HepG2 (cell line): ENCODE data around the gene GJD3. TPM values are rescaled to one million over a fixed set of nuclear protein-coding genes. Genes with fewer than 3 reads are reported as not detected.

Experiments used
- AKAP8 ChIP-seq: sonication (generic); formaldehyde crosslinking; IDR thresholded peaks from 2 replicates; pipeline ENCODE4 v1.5.1; 2020; ENCODE audit warnings: mild to moderate bottlenecking, missing genetic modification reagents
- BORCS8-MEF2B ChIP-seq: sonication (generic); formaldehyde crosslinking; IDR thresholded peaks from 2 replicates; pipeline ENCODE4 v1.8.0; 2022; ENCODE audit warnings: mild to moderate bottlenecking, missing genetic modification reagents
- CBX1 ChIP-seq: IDR thresholded peaks from one replicate; pipeline ENCODE4 v1.6.1; 2016; ENCODE audit warnings: antibody characterized with exemption, low read depth
- CREM ChIP-seq, 2 experiments: sonication (generic) in 1 of 2; formaldehyde crosslinking in 1 of 2; IDR thresholded peaks; 2 replicates each; pipeline versions ENCODE4 v1.4.0 to v1.6.1; 2016 to 2020; ENCODE audit warnings: antibody characterized with exemption in 1 of 2, mild to moderate bottlenecking in 1 of 2, missing genetic modification reagents in 1 of 2
- ELF3 ChIP-seq: IDR thresholded peaks from 2 replicates; pipeline ENCODE4 v1.6.1; 2016; ENCODE audit warnings: missing genetic modification reagents, missing compliant biosample characterization
- KLF11 ChIP-seq: IDR thresholded peaks from 2 replicates; pipeline ENCODE4 v1.6.1; 2016; ENCODE audit warnings: missing compliant biosample characterization
- NFIB ChIP-seq: sonication (generic); formaldehyde crosslinking; IDR thresholded peaks from 2 replicates; pipeline ENCODE4 v1.9.0; 2021; ENCODE audit warnings: missing genetic modification reagents, mild to moderate bottlenecking, borderline replicate concordance
- PTBP1 ChIP-seq: fragments of 200-400 bp; formaldehyde crosslinking; IDR thresholded peaks from 2 replicates; pipeline ENCODE4 v1.6.1; 2018; ENCODE audit warnings: low read length, low read depth; ENCODE audit not compliant: poor library complexity, severe bottlenecking
- SATB2 ChIP-seq: sonication (generic); formaldehyde crosslinking; IDR thresholded peaks from 2 replicates; pipeline ENCODE4 v1.5.0; 2020; ENCODE audit warnings: missing genetic modification reagents
- TCF7L2 ChIP-seq: IDR thresholded peaks from 2 replicates; pipeline ENCODE4 v1.6.1; 2011; ENCODE audit warnings: mild to moderate bottlenecking, low read depth, low read length, moderate library complexity
- YEATS2 ChIP-seq: sonication (generic); formaldehyde crosslinking; IDR thresholded peaks from 2 replicates; pipeline ENCODE4 v1.4.0; 2020; ENCODE audit warnings: missing genetic modification reagents, borderline replicate concordance
- ZFP36L1 ChIP-seq: sonication (generic); formaldehyde crosslinking; IDR thresholded peaks from 2 replicates; pipeline ENCODE4 v1.8.0; 2022; ENCODE audit warnings: mild to moderate bottlenecking, missing genetic modification reagents, moderate library complexity
- ZKSCAN1 ChIP-seq: fragments of 150-350 bp; IDR thresholded peaks from 2 replicates; pipeline ENCODE4 v1.6.1; 2014; ENCODE audit warnings: low read length
- ZNF382 ChIP-seq: sonication (generic); formaldehyde crosslinking; IDR thresholded peaks from 2 replicates; pipeline ENCODE4 v1.5.0; 2020; ENCODE audit warnings: missing genetic modification reagents, mild to moderate bottlenecking, borderline replicate concordance
- ZNF574 ChIP-seq: sonication (generic); formaldehyde crosslinking; IDR thresholded peaks from 2 replicates; pipeline ENCODE4 v1.4.0; 2020; ENCODE audit warnings: missing genetic modification reagents
- polyA plus RNA-seq, 8 experiments: library from polyadenylated mRNA; depleted of rRNA in 3 of 8; stranded (reverse) in 7 of 8; unstranded in 1 of 8; fragments of >200 nt; fragmentation: Illumina TruSeq in 4 of 8; extraction: Trizol in 4 of 8; gene quantifications; 2 replicates each; pipeline versions ENCODE4 v1.2.1 to v1.2.3, GENCODE V29; 2011 to 2016; ENCODE audit warnings: low read depth in 4 of 8, missing spikeins in 1 of 8, mixed read lengths in 1 of 8; ENCODE audit not compliant: insufficient read depth in 1 of 8
- total RNA-seq, 5 experiments: library from RNA; depleted of rRNA; stranded (reverse); fragments of >200 nt; fragmentation: Illumina TruSeq; extraction: Trizol; gene quantifications; 2 replicates each; pipeline ENCODE4 v1.2.3, GENCODE V29; 2016; ENCODE audit warnings: low read depth in 1 of 5
- TF ChIP-seq, protein P1 (sequence below): sonication (generic); formaldehyde crosslinking; IDR thresholded peaks from 2 replicates; pipeline ENCODE4 v1.4.0; 2020; ENCODE audit warnings: mild to moderate bottlenecking, missing genetic modification reagents
- TF ChIP-seq, protein P2 (sequence below): sonication (generic); formaldehyde crosslinking; IDR thresholded peaks from 2 replicates; pipeline ENCODE4 v1.4.0; 2020; ENCODE audit warnings: missing genetic modification reagents
- TF ChIP-seq, protein P3 (sequence below): sonication (generic); formaldehyde crosslinking; IDR thresholded peaks from 2 replicates; pipeline ENCODE4 v1.5.0; 2020; ENCODE audit warnings: missing genetic modification reagents, mild to moderate bottlenecking, borderline replicate concordance

Gene GJD3
- total and polyA plus RNA-seq, 2 of the 13 experiments (the other 11 are each of a cell fraction or from before 2014, with no cell fraction given) = not detected

GRCh38 chr17:40340880-40341807, 23.4 kb downstream of the GJD3 start (continued):
- TF ChIP-seq YEATS2 (peak; percentile 49; the same call in 1 of the 2 replicates), PTBP1 (no peak), AKAP8 (CRISPR knock-in tag) (peak; percentile 78), CREM (IDR thresholded peaks at IDR 0.05) (peak; percentile 71), CREM (CRISPR knock-in tag; IDR thresholded peaks at IDR 0.05) (peak; percentile 51; the same call in 1 of the 2 replicates), ZFP36L1 (peak; percentile 30; the same call in 1 of the 2 replicates), ELF3 (peak; percentile 75; the same call in 1 of the 2 replicates), ZNF574 (CRISPR knock-in tag) (peak; percentile 74), KLF11 (CRISPR knock-in tag) (no peak), BORCS8-MEF2B (no peak), ZKSCAN1 (no peak), ZNF382 (no peak), TCF7L2 (no peak), NFIB (CRISPR knock-in tag) (no peak), CBX1 (no peak), SATB2 (CRISPR knock-in tag) (no peak)
- TF ChIP-seq, protein P1, sequence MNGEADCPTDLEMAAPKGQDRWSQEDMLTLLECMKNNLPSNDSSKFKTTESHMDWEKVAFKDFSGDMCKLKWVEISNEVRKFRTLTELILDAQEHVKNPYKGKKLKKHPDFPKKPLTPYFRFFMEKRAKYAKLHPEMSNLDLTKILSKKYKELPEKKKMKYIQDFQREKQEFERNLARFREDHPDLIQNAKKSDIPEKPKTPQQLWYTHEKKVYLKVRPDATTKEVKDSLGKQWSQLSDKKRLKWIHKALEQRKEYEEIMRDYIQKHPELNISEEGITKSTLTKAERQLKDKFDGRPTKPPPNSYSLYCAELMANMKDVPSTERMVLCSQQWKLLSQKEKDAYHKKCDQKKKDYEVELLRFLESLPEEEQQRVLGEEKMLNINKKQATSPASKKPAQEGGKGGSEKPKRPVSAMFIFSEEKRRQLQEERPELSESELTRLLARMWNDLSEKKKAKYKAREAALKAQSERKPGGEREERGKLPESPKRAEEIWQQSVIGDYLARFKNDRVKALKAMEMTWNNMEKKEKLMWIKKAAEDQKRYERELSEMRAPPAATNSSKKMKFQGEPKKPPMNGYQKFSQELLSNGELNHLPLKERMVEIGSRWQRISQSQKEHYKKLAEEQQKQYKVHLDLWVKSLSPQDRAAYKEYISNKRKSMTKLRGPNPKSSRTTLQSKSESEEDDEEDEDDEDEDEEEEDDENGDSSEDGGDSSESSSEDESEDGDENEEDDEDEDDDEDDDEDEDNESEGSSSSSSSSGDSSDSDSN = peak; percentile 80
- TF ChIP-seq, protein P2, sequence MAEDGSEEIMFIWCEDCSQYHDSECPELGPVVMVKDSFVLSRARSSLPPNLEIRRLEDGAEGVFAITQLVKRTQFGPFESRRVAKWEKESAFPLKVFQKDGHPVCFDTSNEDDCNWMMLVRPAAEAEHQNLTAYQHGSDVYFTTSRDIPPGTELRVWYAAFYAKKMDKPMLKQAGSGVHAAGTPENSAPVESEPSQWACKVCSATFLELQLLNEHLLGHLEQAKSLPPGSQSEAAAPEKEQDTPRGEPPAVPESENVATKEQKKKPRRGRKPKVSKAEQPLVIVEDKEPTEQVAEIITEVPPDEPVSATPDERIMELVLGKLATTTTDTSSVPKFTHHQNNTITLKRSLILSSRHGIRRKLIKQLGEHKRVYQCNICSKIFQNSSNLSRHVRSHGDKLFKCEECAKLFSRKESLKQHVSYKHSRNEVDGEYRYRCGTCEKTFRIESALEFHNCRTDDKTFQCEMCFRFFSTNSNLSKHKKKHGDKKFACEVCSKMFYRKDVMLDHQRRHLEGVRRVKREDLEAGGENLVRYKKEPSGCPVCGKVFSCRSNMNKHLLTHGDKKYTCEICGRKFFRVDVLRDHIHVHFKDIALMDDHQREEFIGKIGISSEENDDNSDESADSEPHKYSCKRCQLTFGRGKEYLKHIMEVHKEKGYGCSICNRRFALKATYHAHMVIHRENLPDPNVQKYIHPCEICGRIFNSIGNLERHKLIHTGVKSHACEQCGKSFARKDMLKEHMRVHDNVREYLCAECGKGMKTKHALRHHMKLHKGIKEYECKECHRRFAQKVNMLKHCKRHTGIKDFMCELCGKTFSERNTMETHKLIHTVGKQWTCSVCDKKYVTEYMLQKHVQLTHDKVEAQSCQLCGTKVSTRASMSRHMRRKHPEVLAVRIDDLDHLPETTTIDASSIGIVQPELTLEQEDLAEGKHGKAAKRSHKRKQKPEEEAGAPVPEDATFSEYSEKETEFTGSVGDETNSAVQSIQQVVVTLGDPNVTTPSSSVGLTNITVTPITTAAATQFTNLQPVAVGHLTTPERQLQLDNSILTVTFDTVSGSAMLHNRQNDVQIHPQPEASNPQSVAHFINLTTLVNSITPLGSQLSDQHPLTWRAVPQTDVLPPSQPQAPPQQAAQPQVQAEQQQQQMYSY (CRISPR knock-in tag) = no peak
- TF ChIP-seq, protein P3, sequence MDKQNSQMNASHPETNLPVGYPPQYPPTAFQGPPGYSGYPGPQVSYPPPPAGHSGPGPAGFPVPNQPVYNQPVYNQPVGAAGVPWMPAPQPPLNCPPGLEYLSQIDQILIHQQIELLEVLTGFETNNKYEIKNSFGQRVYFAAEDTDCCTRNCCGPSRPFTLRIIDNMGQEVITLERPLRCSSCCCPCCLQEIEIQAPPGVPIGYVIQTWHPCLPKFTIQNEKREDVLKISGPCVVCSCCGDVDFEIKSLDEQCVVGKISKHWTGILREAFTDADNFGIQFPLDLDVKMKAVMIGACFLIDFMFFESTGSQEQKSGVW (CRISPR knock-in tag) = no peak
